ENCODE results near the gene SUGCT.

GRCh38 chr7:40279991-40280390, 145.2 kb downstream of the SUGCT start:
- TF ChIP-seq, protein P1, sequence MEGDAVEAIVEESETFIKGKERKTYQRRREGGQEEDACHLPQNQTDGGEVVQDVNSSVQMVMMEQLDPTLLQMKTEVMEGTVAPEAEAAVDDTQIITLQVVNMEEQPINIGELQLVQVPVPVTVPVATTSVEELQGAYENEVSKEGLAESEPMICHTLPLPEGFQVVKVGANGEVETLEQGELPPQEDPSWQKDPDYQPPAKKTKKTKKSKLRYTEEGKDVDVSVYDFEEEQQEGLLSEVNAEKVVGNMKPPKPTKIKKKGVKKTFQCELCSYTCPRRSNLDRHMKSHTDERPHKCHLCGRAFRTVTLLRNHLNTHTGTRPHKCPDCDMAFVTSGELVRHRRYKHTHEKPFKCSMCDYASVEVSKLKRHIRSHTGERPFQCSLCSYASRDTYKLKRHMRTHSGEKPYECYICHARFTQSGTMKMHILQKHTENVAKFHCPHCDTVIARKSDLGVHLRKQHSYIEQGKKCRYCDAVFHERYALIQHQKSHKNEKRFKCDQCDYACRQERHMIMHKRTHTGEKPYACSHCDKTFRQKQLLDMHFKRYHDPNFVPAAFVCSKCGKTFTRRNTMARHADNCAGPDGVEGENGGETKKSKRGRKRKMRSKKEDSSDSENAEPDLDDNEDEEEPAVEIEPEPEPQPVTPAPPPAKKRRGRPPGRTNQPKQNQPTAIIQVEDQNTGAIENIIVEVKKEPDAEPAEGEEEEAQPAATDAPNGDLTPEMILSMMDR (IDR thresholded peaks at IDR 0.05), result no peak
- no peak for TF ChIP-seq POLR2A (IDR thresholded peaks at IDR 0.05)
